Lower leg skin (tissue), 4 donors: ENCODE measurements around the gene MYO3A. TPM values are rescaled to one million over a fixed set of nuclear protein-coding genes. Genes with fewer than 3 reads are reported as not detected.

ENCODE experiments used
- DNase-seq, 2 donors: peaks; one replicate each; pipeline ENCODE4 v3.0.0-alpha.2; 2019; ENCODE audit warnings: low spot score in 2 of 2
- H3K4me3 ChIP-seq: fragments of 200-600 bp; sonication (generic); 2 replicates; pipeline ENCODE4 v1.5.1; 2017; ENCODE audit warnings: mild to moderate bottlenecking, low read depth; ENCODE audit not compliant: poor library complexity, severe bottlenecking
- POLR2A ChIP-seq, 2 donors: fragments of 450-650 bp; IDR thresholded peaks; one replicate each; pipeline ENCODE4 v1.6.1; 2016 to 2017; ENCODE audit warnings: antibody characterized with exemption in 2 of 2, mild to moderate bottlenecking in 1 of 2, moderate library complexity in 1 of 2
- WGBS, 2 donors: methylation state at CpG; one replicate each; pipeline ENCODE4 v1.1.5; 2018; 5-methylcytosine and 5-hydroxymethylcytosine counted together
- intact Hi-C: fragments of 100-400 bp; cut with DNase I; formaldehyde crosslinking; loops from one replicate; pipeline ENCODE4 v1.15.0; 2023; ENCODE audit warnings: low total_unique reads
- total RNA-seq, 4 donors: library from RNA; depleted of rRNA; stranded (reverse); fragments of >200 nt; gene quantifications; one replicate each; pipeline ENCODE4 v1.1.0, GENCODE V29; 2016
- TF ChIP-seq, protein P1 (sequence below), 3 donors: fragments of 450-650 bp; IDR thresholded peaks; one replicate each; pipeline ENCODE4 v1.5.1; 2016; ENCODE audit warnings: antibody characterized with exemption in 3 of 3, mild to moderate bottlenecking in 3 of 3, moderate library complexity in 2 of 3

The MYO3A gene
- total RNA-seq, 4 donors from 2014 or later = 2.0 to 7.6 (median 3.1) TPM

DNA sequence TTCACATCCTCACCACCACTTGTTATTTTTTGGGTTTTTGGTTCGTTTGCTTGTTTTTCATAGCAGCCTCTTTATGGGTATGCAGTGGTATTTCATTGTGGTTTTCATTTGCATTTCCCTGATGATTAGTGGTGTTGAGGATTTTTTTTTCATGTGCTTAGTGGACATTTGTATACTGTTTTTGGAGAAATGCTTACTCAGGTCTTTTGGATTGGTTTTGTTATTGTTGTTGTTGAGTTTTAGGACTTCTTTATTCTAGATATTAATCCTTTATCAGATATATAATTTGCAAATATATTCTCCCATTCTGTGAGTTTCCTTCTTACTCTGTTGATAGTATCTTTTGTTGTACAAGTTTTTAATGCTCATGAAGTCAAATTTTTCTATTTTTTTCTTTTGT, 325.3 kb downstream of the MYO3A start:
- TF ChIP-seq POLR2A (IDR thresholded peaks at IDR 0.05) = no peak
- TF ChIP-seq, protein P1, sequence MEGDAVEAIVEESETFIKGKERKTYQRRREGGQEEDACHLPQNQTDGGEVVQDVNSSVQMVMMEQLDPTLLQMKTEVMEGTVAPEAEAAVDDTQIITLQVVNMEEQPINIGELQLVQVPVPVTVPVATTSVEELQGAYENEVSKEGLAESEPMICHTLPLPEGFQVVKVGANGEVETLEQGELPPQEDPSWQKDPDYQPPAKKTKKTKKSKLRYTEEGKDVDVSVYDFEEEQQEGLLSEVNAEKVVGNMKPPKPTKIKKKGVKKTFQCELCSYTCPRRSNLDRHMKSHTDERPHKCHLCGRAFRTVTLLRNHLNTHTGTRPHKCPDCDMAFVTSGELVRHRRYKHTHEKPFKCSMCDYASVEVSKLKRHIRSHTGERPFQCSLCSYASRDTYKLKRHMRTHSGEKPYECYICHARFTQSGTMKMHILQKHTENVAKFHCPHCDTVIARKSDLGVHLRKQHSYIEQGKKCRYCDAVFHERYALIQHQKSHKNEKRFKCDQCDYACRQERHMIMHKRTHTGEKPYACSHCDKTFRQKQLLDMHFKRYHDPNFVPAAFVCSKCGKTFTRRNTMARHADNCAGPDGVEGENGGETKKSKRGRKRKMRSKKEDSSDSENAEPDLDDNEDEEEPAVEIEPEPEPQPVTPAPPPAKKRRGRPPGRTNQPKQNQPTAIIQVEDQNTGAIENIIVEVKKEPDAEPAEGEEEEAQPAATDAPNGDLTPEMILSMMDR (IDR thresholded peaks at IDR 0.05) = no peak
- no peak for DNase-seq
- 44 to 62% methylated on average over 1 of the region's 1 CpG for WGBS, 2 donors
- intact Hi-C loops = no loop called here
- H3K4me3 ChIP-seq = no peak overlapping the region
